ENCODE results near the gene MTMR4.

The MTMR4 gene

GRCh38 chr17:58513965-58514769, at the start of gene MTMR4:
Gene MTMR4 (minus strand): TSS chr17:58514638. CDS start chr17:58514407, 231 bp downstream.
- H3K4me1 ChIP-seq (ENCODE audit: insufficient read depth, low read length, severe bottlenecking) = peaks cover 43% of the 10 kb centered on the region
- TF ChIP-seq EZH2 (IDR thresholded peaks at IDR 0.05; ENCODE audit: borderline replicate concordance, low read length) (no peak), CTCF (IDR thresholded peaks at IDR 0.05; ENCODE audit: low read length) (no peak)
- H3K4me2 ChIP-seq (ENCODE audit: low read length) = peak within 1 kb of the TSS; percentile 80
- H3K36me3 ChIP-seq (ENCODE audit: insufficient read depth, low read length) = peaks cover 39% of the 10 kb centered on the region
- no peaks in the 10 kb centered on the region for H3K27me3 ChIP-seq (ENCODE audit: insufficient read depth, low read length)
- H3K4me3 ChIP-seq (ENCODE audit: low read depth, low read length, poor library complexity, severe bottlenecking) = peak within 1 kb of the TSS; percentile 94
- H2AFZ ChIP-seq (ENCODE audit: low read length) = no peak within 1 kb of the TSS
- H3K9ac ChIP-seq (ENCODE audit: low read length) = peak within 1 kb of the TSS; percentile 81
- H3F3A ChIP-seq (ENCODE audit: insufficient read depth, low read length) = no peaks in the 10 kb centered on the region
- H3K27ac ChIP-seq (ENCODE audit: low read depth, low read length, poor library complexity, severe bottlenecking) = peak within 1 kb of the TSS; percentile 67
- no peaks in the 10 kb centered on the region for H4K20me1 ChIP-seq (ENCODE audit: insufficient read depth, low read length)
- H3K79me2 ChIP-seq (ENCODE audit: insufficient read depth, low read length) = no peaks in the 10 kb centered on the region
- H3K9me2 ChIP-seq (ENCODE audit: low read depth, low read length) = no peaks in the 10 kb centered on the region
- no peaks in the 10 kb centered on the region for H3K9me3 ChIP-seq (ENCODE audit: low read length)

GRCh38 chr17:58560511-58560910, 46.1 kb upstream of the MTMR4 start:
- H3K79me2 ChIP-seq (ENCODE audit: insufficient read depth, low read length) = no peaks in the 10 kb centered on the region
- H3K9me2 ChIP-seq (ENCODE audit: low read depth, low read length) = no peaks in the 10 kb centered on the region
- H3K4me1 ChIP-seq (ENCODE audit: insufficient read depth, low read length, severe bottlenecking) = peaks cover 7% of the 10 kb centered on the region
- no peaks in the 10 kb centered on the region for H4K20me1 ChIP-seq (ENCODE audit: insufficient read depth, low read length)
- H2AFZ ChIP-seq (ENCODE audit: low read length) = no peak overlapping the region
- no peak overlapping the region for H3K9ac ChIP-seq (ENCODE audit: low read length)
- no peaks in the 10 kb centered on the region for H3F3A ChIP-seq (ENCODE audit: insufficient read depth, low read length)
- H3K27me3 ChIP-seq (ENCODE audit: insufficient read depth, low read length) = no peaks in the 10 kb centered on the region
- no peak overlapping the region for H3K27ac ChIP-seq (ENCODE audit: low read depth, low read length, poor library complexity, severe bottlenecking)
- H3K4me2 ChIP-seq (ENCODE audit: low read length) = no peak overlapping the region
- no peak overlapping the region for H3K4me3 ChIP-seq (ENCODE audit: low read depth, low read length, poor library complexity, severe bottlenecking)
- no peak for TF ChIP-seq EZH2 (IDR thresholded peaks at IDR 0.05; ENCODE audit: borderline replicate concordance, low read length)
- no peak for TF ChIP-seq CTCF (IDR thresholded peaks at IDR 0.05; ENCODE audit: low read length)
- no peaks in the 10 kb centered on the region for H3K9me3 ChIP-seq (ENCODE audit: low read length)
- no peaks in the 10 kb centered on the region for H3K36me3 ChIP-seq (ENCODE audit: insufficient read depth, low read length)

- Histone ChIP-seq H3K4me1 (ENCODE audit: insufficient read depth, low read length, severe bottlenecking) (peaks cover 7% of the 10 kb centered on the region), H3K4me3 (ENCODE audit: low read depth, low read length, poor library complexity, severe bottlenecking) (no peak overlapping the region), H4K20me1 (ENCODE audit: insufficient read depth, low read length) (no peaks in the 10 kb centered on the region), H3K4me2 (ENCODE audit: low read length) (no peak overlapping the region), H3K36me3 (ENCODE audit: insufficient read depth, low read length) (no peaks in the 10 kb centered on the region), H3K9me2 (ENCODE audit: low read depth, low read length) (no peaks in the 10 kb centered on the region), H3K79me2 (ENCODE audit: insufficient read depth, low read length) (no peaks in the 10 kb centered on the region), H3K9me3 (ENCODE audit: low read length) (no peaks in the 10 kb centered on the region), H3F3A (ENCODE audit: insufficient read depth, low read length) (no peaks in the 10 kb centered on the region), H3K27ac (ENCODE audit: low read depth, low read length, poor library complexity, severe bottlenecking) (no peak overlapping the region), H3K27me3 (ENCODE audit: insufficient read depth, low read length) (no peaks in the 10 kb centered on the region), H2AFZ (ENCODE audit: low read length) (no peak overlapping the region), H3K9ac (ENCODE audit: low read length) (no peak overlapping the region)
- no peak for TF ChIP-seq CTCF (IDR thresholded peaks at IDR 0.05; ENCODE audit: low read length)
- no peak for TF ChIP-seq EZH2 (IDR thresholded peaks at IDR 0.05; ENCODE audit: borderline replicate concordance, low read length)
Observed at GRCh38 chr17:58557981-58558380, 43.5 kb upstream of the MTMR4 start.

Data from OCI-LY1 (cell line).